Endothelial cell of umbilical vein (primary cell): Measurements from ENCODE around the gene ZNF428.

ENCODE experiments used
- CTCF ChIP-seq, 2 donors: IDR thresholded peaks; 1 replicate in 1 of 2; 2 replicates in 1 of 2; pipeline ENCODE4 v1.5.1; 2011; ENCODE audit warnings: low read length in 2 of 2, mild to moderate bottlenecking in 2 of 2, moderate library complexity in 2 of 2, control low read depth in 1 of 2, inconsistent platforms in 1 of 2, low read depth in 1 of 2; ENCODE audit not compliant: insufficient read depth in 1 of 2; ENCODE audit errors: extremely low read depth in 1 of 2
- EZH2 ChIP-seq: IDR thresholded peaks from 2 replicates; pipeline ENCODE4 v1.6.1; 2012; ENCODE audit warnings: borderline replicate concordance, low read depth, mild to moderate bottlenecking, moderate library complexity, low read length, inconsistent platforms; ENCODE audit not compliant: severe bottlenecking
- JUN ChIP-seq: IDR thresholded peaks from 2 replicates; pipeline ENCODE4 v1.6.1; 2011; ENCODE audit warnings: borderline replicate concordance, low read depth; ENCODE audit not compliant: insufficient read length, insufficient read depth
- MAX ChIP-seq: IDR thresholded peaks from 2 replicates; pipeline ENCODE4 v1.6.1; 2011; ENCODE audit not compliant: insufficient read depth, insufficient read length
- MYC ChIP-seq: IDR thresholded peaks from one replicate; pipeline ENCODE4 v1.6.1; 2011; ENCODE audit warnings: mild to moderate bottlenecking, low read depth, low read length
- POLR2A ChIP-seq: IDR thresholded peaks from 2 replicates; pipeline ENCODE4 v1.6.1; 2012; ENCODE audit warnings: low read depth, mild to moderate bottlenecking, control low read depth, low read length
- POLR2AphosphoS5 ChIP-seq: IDR thresholded peaks from 2 replicates; pipeline ENCODE4 v1.6.1; 2012; ENCODE audit warnings: low read depth, mild to moderate bottlenecking, control low read depth, low read length, moderate library complexity; ENCODE audit not compliant: insufficient read depth

- no peak for TF ChIP-seq CTCF (IDR thresholded peaks at IDR 0.05; ENCODE audit: extremely low read depth in 1 of 2, insufficient read depth in 1 of 2, low read depth in 1 of 2, low read length in 2 of 2)
- TF ChIP-seq POLR2A: no peak
- TF ChIP-seq POLR2AphosphoS5: no peak
- TF ChIP-seq JUN: no peak
- no peak for TF ChIP-seq MAX
- TF ChIP-seq EZH2: no peak
- no peak for TF ChIP-seq MYC
These were observed 56.7 kb downstream of the ZNF428 start for GRCh38 chr19:43562698-43563241.
